Stomach (tissue), 9 donors: ENCODE results near the gene OSBPL1A. TPM values are rescaled to one million over a fixed set of nuclear protein-coding genes. Genes with fewer than 3 reads are reported as not detected.

Experiments used
- DNase-seq, 2 donors: peaks; one replicate each; pipeline versions ENCODE4 v3.0.0 to v3.0.0-alpha.2; 2013 to 2019
- H3K27ac ChIP-seq, 5 donors: fragments of 200-600 bp in 4 of 5; sonication (generic) in 4 of 5; one replicate each; pipeline ENCODE4 v1.5.1; 2013 to 2019; ENCODE audit warnings: mild to moderate bottlenecking in 1 of 5, moderate library complexity in 1 of 5
- H3K27me3 ChIP-seq, 3 donors: fragments of 200-600 bp; sonication (generic); one replicate each; pipeline ENCODE4 v1.5.1; 2017 to 2019; ENCODE audit warnings: mixed run types in 1 of 3
- H3K36me3 ChIP-seq, 4 donors: fragments of 200-600 bp; sonication (generic); 1 replicate in 3 of 4; 2 replicates in 1 of 4; pipeline ENCODE4 v1.5.1; 2016 to 2019
- H3K4me1 ChIP-seq, 4 donors: fragments of 200-600 bp; sonication (generic); one replicate each; pipeline ENCODE4 v1.5.1; 2016 to 2019
- H3K4me3 ChIP-seq, 4 donors: fragments of 200-600 bp; sonication (generic) in 3 of 4; one replicate each; pipeline ENCODE4 v1.5.1; 2016 to 2019; ENCODE audit warnings: mild to moderate bottlenecking in 1 of 4
- H3K9me3 ChIP-seq, 4 donors: fragments of 200-600 bp; sonication (generic); one replicate each; pipeline ENCODE4 v1.5.1; 2016 to 2019
- CTCF ChIP-seq, 7 experiments: fragments of 450-650 bp in 4 of 7; fragments of 200-600 bp in 3 of 7; sonication (generic) in 3 of 7; IDR thresholded peaks; one replicate each; pipeline ENCODE4 v1.5.1; 2016 to 2019; ENCODE audit warnings: antibody characterized with exemption in 7 of 7, control low read depth in 2 of 7, mild to moderate bottlenecking in 1 of 7
- EP300 ChIP-seq: sonication (generic); formaldehyde crosslinking; IDR thresholded peaks from one replicate; pipeline ENCODE4 v1.6.1; 2017; ENCODE audit warnings: antibody characterized with exemption
- POLR2A ChIP-seq, 4 donors: fragments of 450-650 bp; IDR thresholded peaks; one replicate each; pipeline ENCODE4 v1.6.1; 2016; ENCODE audit warnings: antibody characterized with exemption in 4 of 4, control low read depth in 2 of 4, mild to moderate bottlenecking in 1 of 4, moderate library complexity in 1 of 4
- POLR2AphosphoS5 ChIP-seq, 3 donors: sonication (generic); formaldehyde crosslinking; IDR thresholded peaks; one replicate each; pipeline ENCODE4 v1.6.1; 2016; ENCODE audit warnings: antibody characterized with exemption in 3 of 3
- WGBS, 5 donors: extraction: QIAGEN DNeasy Blood & Tissue Kit in 3 of 5; methylation state at CpG; one replicate each; pipeline versions ENCODE4 v1.1.5 to v1.1.7; 2013 to 2018; 5-methylcytosine and 5-hydroxymethylcytosine counted together
- intact Hi-C: fragments of 100-400 bp; cut with DNase I; formaldehyde crosslinking; loops from one replicate; pipeline ENCODE4 v1.15.1; 2023; ENCODE audit warnings: low total_unique reads
- polyA plus RNA-seq, 3 donors: library from polyadenylated mRNA; stranded (reverse); fragments of 200-250 nt; gene quantifications; one replicate each; pipeline ENCODE4 v1.2.3, GENCODE V29; 2013
- total RNA-seq, 5 donors: library from RNA; depleted of rRNA; stranded (reverse); fragments of >200 nt; gene quantifications; one replicate each; pipeline versions ENCODE4 v1.1.0 to v1.2.3, GENCODE V29; 2014 to 2016
- donor health status: healthy with polysubstance abuse.
- donor health status: Bipolar disorder and iron deficiency.
- donor health status: healthy.

The OSBPL1A gene
- total and polyA plus RNA-seq, 8 donors, result 13.6 to 129 (median 38.8) TPM

GRCh38 chr18:24398540-24398939 is 916 bp upstream of the OSBPL1A start:
- H3K36me3 ChIP-seq, result no peaks in the 10 kb centered on the region
- peak in 1 of 2 donors; percentile 16 for DNase-seq
- no peak for TF ChIP-seq CTCF (IDR thresholded peaks at IDR 0.05)
- no peak for TF ChIP-seq POLR2A (IDR thresholded peaks at IDR 0.05)
- no peak for TF ChIP-seq EP300
- no peak for TF ChIP-seq POLR2AphosphoS5 (IDR thresholded peaks at IDR 0.05)
- H3K27me3 ChIP-seq, result no peaks in the 10 kb centered on the region
- no peaks in the 10 kb centered on the region for H3K9me3 ChIP-seq
- intact Hi-C loops, result no loop called here
- peak overlapping the region in 3 of 4 donors; percentile 83 to 92 (median 84) for H3K4me3 ChIP-seq
- peaks cover 11 to 24% (median 22%) of the 10 kb centered on the region in 4 donors for H3K4me1 ChIP-seq
- peak overlapping the region in 4 of 5 donors; percentile 55 to 92 (median 88) for H3K27ac ChIP-seq
- 79 to 90% (median 82%) methylated on average over 15 of the region's 15 CpGs for WGBS, 5 donors

GRCh38 chr18:24397131-24397693 is 412 bp downstream of the OSBPL1A start:
- DNase-seq, result peak; percentile 44 to 84
- no peaks in the 10 kb centered on the region for H3K27me3 ChIP-seq
- no peaks in the 10 kb centered on the region for H3K36me3 ChIP-seq
- TF ChIP-seq POLR2A (IDR thresholded peaks at IDR 0.05) (no peak), POLR2AphosphoS5 (IDR thresholded peaks at IDR 0.05) (peak in 2 of 3 donors; percentile 55 to 77), EP300 (no peak)
- peak overlapping the region; percentile 84 to 92 (median 87) for H3K27ac ChIP-seq
- no peaks in the 10 kb centered on the region for H3K9me3 ChIP-seq
- H3K4me3 ChIP-seq, result peak overlapping the region; percentile 83 to 92 (median 84)
- peaks cover 11 to 24% (median 22%) of the 10 kb centered on the region in 4 donors for H3K4me1 ChIP-seq
- intact Hi-C loops, result no loop called here
- 0 to 1% (median 0%) methylated on average over 37 to 50 of the region's 50 CpGs for WGBS, 5 donors

- no peak for DNase-seq
- Histone ChIP-seq H3K4me1 (peaks cover 11 to 24% (median 22%) of the 10 kb centered on the region in 4 donors), H3K27ac (no peak overlapping the region), H3K4me3 (no peak overlapping the region), H3K9me3 (no peaks in the 10 kb centered on the region), H3K36me3 (no peaks in the 10 kb centered on the region), H3K27me3 (no peaks in the 10 kb centered on the region)
- 86 to 90% (median 88%) methylated on average over 8 of the region's 8 CpGs for WGBS, 5 donors
- intact Hi-C loops, result no loop called here
- no peak for TF ChIP-seq EP300
- TF ChIP-seq CTCF (IDR thresholded peaks at IDR 0.05), result no peak
- TF ChIP-seq POLR2A (IDR thresholded peaks at IDR 0.05), result no peak
- TF ChIP-seq POLR2AphosphoS5 (IDR thresholded peaks at IDR 0.05), result no peak
Measured at GRCh38 chr18:24396082-24396633, 1.5 kb downstream of the OSBPL1A start.

GRCh38 chr18:24395049-24395795 is 2.4 kb downstream of the OSBPL1A start:
- Histone ChIP-seq H3K9me3 (no peaks in the 10 kb centered on the region), H3K36me3 (no peaks in the 10 kb centered on the region), H3K4me1 (peaks cover 11 to 24% (median 22%) of the 10 kb centered on the region in 4 donors), H3K27ac (no peak overlapping the region), H3K4me3 (no peak overlapping the region), H3K27me3 (no peaks in the 10 kb centered on the region)
- 81 to 88% (median 84%) methylated on average over 11 of the region's 11 CpGs for WGBS, 5 donors
- intact Hi-C loops, result no loop called here
- TF ChIP-seq EP300, result no peak
- no peak for TF ChIP-seq POLR2AphosphoS5 (IDR thresholded peaks at IDR 0.05)
- no peak for TF ChIP-seq CTCF (IDR thresholded peaks at IDR 0.05)
- TF ChIP-seq POLR2A (IDR thresholded peaks at IDR 0.05), result no peak
- DNase-seq, result no peak
